Epithelial cell of proximal tubule (primary cell): ENCODE results near the gene RPP25L. TPM values are rescaled to one million over a fixed set of nuclear protein-coding genes. Genes with fewer than 3 reads are reported as not detected.

ENCODE experiments used
- DNase-seq: peaks from one replicate; pipeline ENCODE4 v3.0.0-alpha.2; 2011; ENCODE audit warnings: low read depth
- H3K4me3 ChIP-seq: 2 replicates; pipeline ENCODE4 v1.5.1; 2011; ENCODE audit warnings: low read depth, mild to moderate bottlenecking, low read length
- total RNA-seq: library from RNA; depleted of rRNA; stranded (reverse); fragments of >200 nt; gene quantifications from 2 replicates; pipeline ENCODE4 v1.2.3, GENCODE V29; 2015
- TF ChIP-seq, protein P1 (sequence below): conservative IDR thresholded peaks from 2 replicates; pipeline ENCODE4 v1.5.1; 2012; ENCODE audit warnings: low read depth, mild to moderate bottlenecking, low read length

RPP25L gene
- total RNA-seq, 1 donor from 2014 or later, result 31.5 TPM

DNA sequence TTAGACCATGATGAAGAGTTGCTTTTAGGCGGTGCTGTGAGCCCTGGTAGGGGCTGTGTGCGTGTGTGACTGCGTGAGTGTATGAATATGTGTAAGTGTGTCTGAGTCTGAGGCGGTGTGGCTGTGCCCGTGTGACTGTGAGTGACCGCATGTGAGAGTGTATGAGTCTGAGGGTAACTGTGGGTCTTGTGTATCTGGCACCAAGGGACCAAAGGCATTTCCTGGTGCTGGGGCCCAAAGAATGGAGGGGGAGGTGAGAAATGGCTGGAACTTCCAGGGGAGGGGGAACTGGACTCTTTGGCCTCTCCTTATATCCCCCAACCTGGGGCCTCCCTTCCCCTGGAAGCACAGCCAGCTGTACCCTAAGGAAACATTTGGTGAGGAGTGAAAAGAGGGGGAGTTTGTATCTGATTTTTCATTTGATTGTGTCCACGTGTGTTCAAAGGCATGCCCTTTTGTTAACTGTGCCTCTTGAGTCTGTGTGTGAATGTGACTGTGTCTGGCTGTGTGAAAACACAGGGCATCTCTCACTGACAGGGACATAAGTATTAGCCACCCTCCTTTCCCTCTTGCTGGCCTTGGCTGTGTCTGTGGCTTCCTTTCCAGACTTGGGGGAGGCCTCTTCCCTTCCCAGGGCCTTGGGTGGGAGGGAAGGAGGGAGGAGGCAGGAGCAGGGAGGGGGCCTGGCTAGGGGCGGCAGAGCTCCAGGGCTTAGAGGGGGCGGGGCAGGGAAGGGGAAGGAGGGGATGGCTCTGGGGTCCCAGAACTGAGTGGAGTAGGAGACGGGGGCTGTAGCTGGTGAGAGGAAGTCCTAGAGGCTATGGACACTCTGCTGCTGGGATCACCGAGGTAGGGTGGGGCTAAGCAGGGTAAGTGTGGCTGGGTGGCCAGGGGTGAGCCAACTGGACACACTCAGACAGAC lies 41.5 kb upstream of the RPP25L start:
- no peak overlapping the region for H3K4me3 ChIP-seq
- DNase-seq, result no peak
- TF ChIP-seq, protein P1, sequence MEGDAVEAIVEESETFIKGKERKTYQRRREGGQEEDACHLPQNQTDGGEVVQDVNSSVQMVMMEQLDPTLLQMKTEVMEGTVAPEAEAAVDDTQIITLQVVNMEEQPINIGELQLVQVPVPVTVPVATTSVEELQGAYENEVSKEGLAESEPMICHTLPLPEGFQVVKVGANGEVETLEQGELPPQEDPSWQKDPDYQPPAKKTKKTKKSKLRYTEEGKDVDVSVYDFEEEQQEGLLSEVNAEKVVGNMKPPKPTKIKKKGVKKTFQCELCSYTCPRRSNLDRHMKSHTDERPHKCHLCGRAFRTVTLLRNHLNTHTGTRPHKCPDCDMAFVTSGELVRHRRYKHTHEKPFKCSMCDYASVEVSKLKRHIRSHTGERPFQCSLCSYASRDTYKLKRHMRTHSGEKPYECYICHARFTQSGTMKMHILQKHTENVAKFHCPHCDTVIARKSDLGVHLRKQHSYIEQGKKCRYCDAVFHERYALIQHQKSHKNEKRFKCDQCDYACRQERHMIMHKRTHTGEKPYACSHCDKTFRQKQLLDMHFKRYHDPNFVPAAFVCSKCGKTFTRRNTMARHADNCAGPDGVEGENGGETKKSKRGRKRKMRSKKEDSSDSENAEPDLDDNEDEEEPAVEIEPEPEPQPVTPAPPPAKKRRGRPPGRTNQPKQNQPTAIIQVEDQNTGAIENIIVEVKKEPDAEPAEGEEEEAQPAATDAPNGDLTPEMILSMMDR, result no peak

DNA sequence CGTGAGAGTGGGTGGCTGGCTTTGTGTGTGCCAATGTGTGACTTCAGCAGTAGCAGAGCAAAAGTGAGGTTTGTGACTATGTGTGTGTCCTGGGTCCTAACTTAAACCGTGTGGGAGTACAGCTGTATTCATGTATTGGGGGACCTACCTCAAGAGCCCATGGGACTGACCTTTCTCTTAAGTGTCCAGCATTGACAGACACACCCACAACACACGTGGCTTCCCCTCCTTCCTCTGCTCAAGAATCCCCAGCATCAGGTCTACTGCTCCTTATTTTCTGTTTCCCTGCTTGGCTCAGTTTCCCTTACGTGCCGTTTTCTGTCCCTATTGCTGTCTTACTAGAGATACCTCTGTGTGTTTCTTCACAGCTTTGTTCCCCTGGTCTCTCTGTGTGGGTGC lies 40.7 kb upstream of the RPP25L start:
- H3K4me3 ChIP-seq, result peak overlapping the region; percentile 62
- DNase-seq, result no peak
- TF ChIP-seq, protein P1, result no peak

DNA sequence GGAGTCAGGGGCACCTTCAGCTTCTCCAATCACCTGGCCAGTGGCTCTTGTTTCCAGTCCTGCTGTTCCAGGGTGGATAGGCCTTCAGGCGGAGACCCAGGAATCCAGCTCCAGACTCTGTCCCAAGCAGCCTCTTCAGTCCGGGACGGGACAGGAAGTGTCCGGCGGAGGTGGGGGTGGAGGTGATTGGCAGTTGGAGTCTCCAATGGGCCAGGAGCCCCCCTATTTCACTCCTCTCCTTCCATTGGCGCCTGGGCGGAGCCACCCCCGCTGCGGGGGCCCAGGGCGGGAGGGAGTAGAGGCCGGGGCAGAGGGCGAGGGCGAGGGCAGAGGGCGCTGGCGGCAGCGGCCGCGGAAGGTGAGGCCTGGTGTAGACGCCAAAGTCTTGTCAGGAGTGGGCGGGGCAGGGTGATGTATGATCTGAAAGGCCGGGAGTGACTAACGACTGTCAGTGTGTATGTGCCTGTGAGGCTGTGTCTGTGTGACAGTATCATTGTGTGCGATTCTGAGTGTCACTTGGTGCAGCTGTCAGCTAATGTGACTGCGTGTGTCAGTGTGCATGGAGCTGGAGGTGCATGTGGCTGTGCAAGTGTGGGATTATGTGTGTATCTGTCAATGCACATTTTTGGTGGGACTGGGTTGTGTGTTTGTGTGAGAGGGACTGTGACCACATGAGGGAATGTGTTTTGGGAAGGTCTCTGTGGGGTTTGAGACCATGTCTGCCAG lies 40.1 kb upstream of the RPP25L start, which contains the start of gene IL11RA:
Gene IL11RA, plus strand, starts transcription at position 310 of the 726 bp plus-strand sequence. CDS start 3,033 bp downstream, outside the sequence.
- peak within 1 kb of the TSS; percentile 62 for H3K4me3 ChIP-seq
- TF ChIP-seq, protein P1, result no peak
- no peak for DNase-seq

DNA sequence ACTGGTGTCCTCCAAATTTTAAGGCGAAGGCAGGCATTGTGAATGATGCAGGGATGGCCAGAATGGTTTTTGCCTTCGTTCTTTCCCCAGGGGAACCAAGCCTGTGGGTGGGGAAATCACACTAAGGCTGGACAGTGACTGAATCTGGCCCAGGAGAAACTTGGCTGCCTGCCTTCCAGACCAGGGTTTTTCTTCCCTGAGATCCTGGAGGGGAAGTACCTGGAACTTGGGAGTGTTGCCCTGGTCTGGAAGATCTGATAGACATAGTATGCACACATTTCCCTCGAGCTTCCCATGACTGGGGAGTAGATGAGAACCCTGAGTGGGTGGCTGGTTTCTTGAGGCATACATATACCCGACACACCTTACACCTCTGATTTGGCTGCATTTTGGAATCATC lies 39.4 kb upstream of the RPP25L start:
- H3K4me3 ChIP-seq, result peak overlapping the region; percentile 62
- no peak for DNase-seq
- TF ChIP-seq, protein P1, result no peak

DNA sequence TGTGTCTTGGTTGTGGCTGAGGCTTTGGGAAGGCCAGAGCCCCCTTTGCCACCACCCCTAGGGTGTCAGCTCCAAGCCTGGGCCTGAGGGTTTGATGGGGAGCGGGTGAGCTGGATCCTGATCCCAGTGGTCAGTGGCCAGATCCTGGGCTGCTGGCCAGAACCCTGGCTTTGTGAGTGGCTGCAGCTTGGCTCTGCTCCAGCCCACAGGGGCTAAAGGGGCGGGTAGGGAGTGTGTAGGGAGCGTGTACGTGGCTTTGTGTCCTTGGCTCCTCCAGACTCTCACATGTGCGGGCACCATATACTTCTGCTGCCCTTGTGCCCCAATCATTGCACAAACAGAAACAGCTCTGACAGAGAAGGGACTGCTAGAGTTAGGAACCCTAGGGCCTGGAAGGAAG lies 38.9 kb upstream of the RPP25L start:
- H3K4me3 ChIP-seq, result no peak overlapping the region
- no peak for DNase-seq
- TF ChIP-seq, protein P1, result no peak

DNA sequence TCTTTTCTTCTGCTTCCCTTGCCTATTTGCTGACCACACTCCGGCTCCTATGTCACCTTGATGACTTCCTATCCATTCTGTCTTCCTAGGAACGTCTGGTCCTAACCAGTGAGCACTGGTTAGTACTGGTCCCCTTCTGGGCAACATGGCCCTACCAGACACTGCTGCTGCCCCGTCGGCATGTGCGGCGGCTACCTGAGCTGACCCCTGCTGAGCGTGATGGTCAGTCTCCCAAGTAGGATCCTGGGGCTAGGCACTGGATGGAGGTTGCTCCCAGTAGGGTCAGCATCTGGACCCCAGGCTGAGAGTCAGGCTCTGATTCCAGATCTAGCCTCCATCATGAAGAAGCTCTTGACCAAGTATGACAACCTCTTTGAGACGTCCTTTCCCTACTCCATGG lies 36.8 kb upstream of the RPP25L start:
- no peak for DNase-seq
- TF ChIP-seq, protein P1, result no peak
- H3K4me3 ChIP-seq, result no peak overlapping the region
